DND-41 (cell line): Measurements from ENCODE around the gene PFDN1.

Source experiments
- ATAC-seq: fragments of 200-7000 bp; cut with Tn5 transposase; 3 replicates; pipeline ENCODE4 v1.9.1; 2021; ENCODE audit warnings: low read depth; ENCODE audit not compliant: insufficient read depth
- DNase-seq: peaks from one replicate; pipeline ENCODE4 v3.0.0-alpha.2; 2020
- H2AFZ ChIP-seq: 2 replicates; pipeline ENCODE4 v1.6.0; 2012; ENCODE audit warnings: low read depth, low read length
- H3K27ac ChIP-seq: 2 replicates; pipeline ENCODE4 v1.5.1; 2012; ENCODE audit warnings: low read length, inconsistent platforms
- H3K27me3 ChIP-seq: fragments of 200-600 bp; sonication (generic); 2 replicates; pipeline ENCODE4 v1.6.0; 2012; ENCODE audit warnings: low read length, mild to moderate bottlenecking, inconsistent platforms; ENCODE audit not compliant: insufficient read depth, poor library complexity
- H3K36me3 ChIP-seq: 2 replicates; pipeline ENCODE4 v1.5.1; 2012; ENCODE audit warnings: low read length, inconsistent platforms; ENCODE audit not compliant: insufficient read depth
- H3K4me1 ChIP-seq: 2 replicates; pipeline ENCODE4 v1.5.1; 2012; ENCODE audit warnings: mild to moderate bottlenecking, low read length; ENCODE audit not compliant: insufficient read depth
- H3K4me2 ChIP-seq: 2 replicates; pipeline ENCODE4 v1.6.0; 2012; ENCODE audit warnings: mild to moderate bottlenecking, moderate library complexity, low read length, inconsistent platforms; ENCODE audit not compliant: insufficient read depth
- H3K4me3 ChIP-seq, 2 experiments: fragments of 200-600 bp in 1 of 2; shearing (Covaris generic) in 1 of 2; 2 replicates each; pipeline ENCODE4 v1.5.1; 2012 to 2016; ENCODE audit warnings: inconsistent platforms in 2 of 2, low read length in 2 of 2, mild to moderate bottlenecking in 2 of 2, low read depth in 1 of 2, moderate library complexity in 1 of 2
- H3K79me2 ChIP-seq: 2 replicates; pipeline ENCODE4 v1.6.0; 2012; ENCODE audit warnings: low read length, inconsistent platforms; ENCODE audit not compliant: insufficient read depth
- H3K9ac ChIP-seq: 2 replicates; pipeline ENCODE4 v1.6.0; 2012; ENCODE audit warnings: low read depth, mild to moderate bottlenecking, inconsistent platforms, low read length, moderate library complexity
- H3K9me3 ChIP-seq: 2 replicates; pipeline ENCODE4 v1.5.1; 2012; ENCODE audit warnings: low read length, moderate library complexity, mild to moderate bottlenecking, inconsistent platforms; ENCODE audit not compliant: insufficient read depth, severe bottlenecking
- H4K20me1 ChIP-seq: 2 replicates; pipeline ENCODE4 v1.6.0; 2012; ENCODE audit warnings: low read length; ENCODE audit not compliant: insufficient read depth
- EZH2 ChIP-seq: IDR thresholded peaks from 3 replicates; pipeline ENCODE4 v1.6.1; 2012; ENCODE audit warnings: borderline replicate concordance, low read depth, mild to moderate bottlenecking, moderate library complexity, low read length, inconsistent platforms; ENCODE audit not compliant: severe bottlenecking
- TF ChIP-seq, protein P1 (sequence below): IDR thresholded peaks from 2 replicates; pipeline ENCODE4 v1.5.1; 2012; ENCODE audit warnings: borderline replicate concordance, low read length, moderate library complexity, mild to moderate bottlenecking; ENCODE audit not compliant: poor library complexity, severe bottlenecking; ENCODE audit errors: extremely low read depth

The PFDN1 gene

DNA sequence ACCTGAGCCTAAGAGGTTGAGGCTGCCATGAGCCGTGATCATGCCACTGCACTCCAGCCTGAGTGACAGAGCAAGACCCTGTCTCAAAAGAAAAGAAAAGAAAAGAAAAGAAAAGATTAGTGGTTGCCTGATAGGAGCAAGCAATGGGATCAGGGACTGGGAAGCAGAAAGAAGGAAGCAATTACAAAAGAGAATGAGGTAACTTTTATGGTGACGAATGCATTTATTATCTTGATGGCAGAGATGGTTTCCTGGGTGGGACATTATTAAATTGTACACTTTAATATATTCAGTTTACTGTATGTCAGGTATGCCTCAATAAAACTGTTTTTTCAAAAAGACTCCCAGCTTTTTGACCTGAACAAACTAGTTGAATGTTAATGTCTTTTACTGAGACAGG is 7.5 kb upstream of the PFDN1 start:
- no peak for DNase-seq
- Histone ChIP-seq H4K20me1 (no peaks in the 10 kb centered on the region), H3K79me2 (no peaks in the 10 kb centered on the region), H3K27ac (no peak overlapping the region), H3K9ac (no peak overlapping the region), H3K4me1 (no peaks in the 10 kb centered on the region; the same call in 1 of the 2 replicates), H3K36me3 (no peaks in the 10 kb centered on the region), H3K4me3 (no peak overlapping the region), H3K4me2 (no peak overlapping the region), H3K9me3 (no peaks in the 10 kb centered on the region), H3K27me3 (peaks cover 8% of the 10 kb centered on the region), H2AFZ (no peak overlapping the region)
- TF ChIP-seq, protein P1, sequence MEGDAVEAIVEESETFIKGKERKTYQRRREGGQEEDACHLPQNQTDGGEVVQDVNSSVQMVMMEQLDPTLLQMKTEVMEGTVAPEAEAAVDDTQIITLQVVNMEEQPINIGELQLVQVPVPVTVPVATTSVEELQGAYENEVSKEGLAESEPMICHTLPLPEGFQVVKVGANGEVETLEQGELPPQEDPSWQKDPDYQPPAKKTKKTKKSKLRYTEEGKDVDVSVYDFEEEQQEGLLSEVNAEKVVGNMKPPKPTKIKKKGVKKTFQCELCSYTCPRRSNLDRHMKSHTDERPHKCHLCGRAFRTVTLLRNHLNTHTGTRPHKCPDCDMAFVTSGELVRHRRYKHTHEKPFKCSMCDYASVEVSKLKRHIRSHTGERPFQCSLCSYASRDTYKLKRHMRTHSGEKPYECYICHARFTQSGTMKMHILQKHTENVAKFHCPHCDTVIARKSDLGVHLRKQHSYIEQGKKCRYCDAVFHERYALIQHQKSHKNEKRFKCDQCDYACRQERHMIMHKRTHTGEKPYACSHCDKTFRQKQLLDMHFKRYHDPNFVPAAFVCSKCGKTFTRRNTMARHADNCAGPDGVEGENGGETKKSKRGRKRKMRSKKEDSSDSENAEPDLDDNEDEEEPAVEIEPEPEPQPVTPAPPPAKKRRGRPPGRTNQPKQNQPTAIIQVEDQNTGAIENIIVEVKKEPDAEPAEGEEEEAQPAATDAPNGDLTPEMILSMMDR, result no peak
- no peak for TF ChIP-seq EZH2
- ATAC-seq, result no peak

DNA sequence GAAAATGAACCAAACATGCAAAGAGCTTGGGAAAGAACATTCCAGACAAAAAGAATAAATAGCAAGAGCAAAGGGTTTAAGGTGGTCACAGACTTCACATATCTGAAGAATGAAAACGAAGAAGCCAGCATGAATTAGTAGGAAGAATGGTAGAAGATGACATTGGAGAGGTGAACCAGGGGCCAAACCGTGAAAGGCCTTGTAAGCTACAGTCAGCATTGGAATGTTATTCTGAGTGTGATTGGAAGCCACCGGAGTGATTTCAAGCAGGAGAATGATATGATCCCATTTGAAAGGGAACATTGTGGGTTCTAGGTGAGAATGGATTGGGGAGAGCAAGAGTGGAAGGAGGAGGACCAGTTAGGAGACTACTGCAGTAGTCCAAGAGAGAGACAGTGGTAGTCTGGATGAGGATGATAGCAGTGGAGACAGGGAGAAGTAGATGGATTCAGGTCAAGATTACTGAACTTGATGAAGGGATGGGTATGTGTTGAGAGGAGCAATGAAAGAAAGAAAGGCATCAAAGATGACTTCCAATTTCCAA is 6.9 kb upstream of the PFDN1 start:
- H3K9ac ChIP-seq, result no peak overlapping the region
- no peaks in the 10 kb centered on the region for H3K79me2 ChIP-seq
- H3K4me2 ChIP-seq, result no peak overlapping the region
- no peaks in the 10 kb centered on the region for H4K20me1 ChIP-seq
- peaks cover 8% of the 10 kb centered on the region for H3K27me3 ChIP-seq
- ATAC-seq (no peak), DNase-seq (no peak)
- no peak overlapping the region for H2AFZ ChIP-seq
- no peak overlapping the region for H3K27ac ChIP-seq
- no peak overlapping the region for H3K4me3 ChIP-seq
- no peaks in the 10 kb centered on the region for H3K36me3 ChIP-seq
- no peak for TF ChIP-seq EZH2
- TF ChIP-seq, protein P1, result no peak
- no peaks in the 10 kb centered on the region; the same call in 1 of the 2 replicates for H3K4me1 ChIP-seq
- no peaks in the 10 kb centered on the region for H3K9me3 ChIP-seq

DNA sequence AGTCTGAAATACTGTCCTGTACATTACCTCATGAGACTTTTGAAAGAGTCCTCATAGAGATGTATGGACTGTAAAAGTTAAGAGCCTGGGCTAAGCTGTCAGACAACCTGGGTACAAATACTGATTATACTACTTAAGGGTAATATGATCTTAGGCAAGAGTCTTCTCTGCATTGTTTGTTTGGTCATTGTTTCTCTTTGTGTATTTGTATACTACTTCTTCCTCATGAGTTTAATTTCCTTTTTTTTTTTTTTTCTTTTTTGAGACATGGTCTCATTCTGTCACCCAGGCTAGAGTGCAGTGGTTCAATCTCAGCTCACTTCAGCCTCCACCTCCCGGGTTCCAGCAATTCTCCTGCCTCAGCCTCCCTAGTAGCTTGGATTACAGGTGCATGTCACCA is 2.6 kb upstream of the PFDN1 start:
- Histone ChIP-seq H3K9ac (no peak overlapping the region), H3K79me2 (peaks cover 26% of the 10 kb centered on the region), H3K27ac (no peak overlapping the region), H3K4me3 (no peak overlapping the region), H3K9me3 (no peaks in the 10 kb centered on the region), H2AFZ (no peak overlapping the region), H3K4me1 (peaks cover 30% of the 10 kb centered on the region), H3K36me3 (peaks cover 3% of the 10 kb centered on the region), H3K27me3 (peaks cover 3% of the 10 kb centered on the region), H3K4me2 (no peak overlapping the region), H4K20me1 (no peaks in the 10 kb centered on the region)
- DNase-seq (no peak), ATAC-seq (no peak)
- TF ChIP-seq, protein P1, result no peak
- no peak for TF ChIP-seq EZH2
